Right cardiac atrium (tissue), 5 donors: ENCODE measurements around the gene IFITM5. TPM values are rescaled to one million over a fixed set of nuclear protein-coding genes. Genes with fewer than 3 reads are reported as not detected.
"Not testable (repeated sequence)": the region's sequence is repeated elsewhere in the genome, so short reads cannot be mapped to it uniquely, and the experiment has no call there.

ENCODE experiments used
- ATAC-seq, 2 donors: fragments of 200-7000 bp; cut with Tn5 transposase; one replicate each; pipeline versions ENCODE4 v1.8.0 to v1.9.1; 2020; ENCODE audit warnings: moderate library complexity in 2 of 2, mild to moderate bottlenecking in 1 of 2
- DNase-seq, 3 donors: peaks; one replicate each; pipeline ENCODE4 v3.0.0-alpha.2; 2020
- H3K27ac ChIP-seq: one replicate; pipeline ENCODE4 v1.5.1; 2013; ENCODE audit warnings: mild to moderate bottlenecking, low read length, control low read depth, moderate library complexity
- H3K27me3 ChIP-seq: one replicate; pipeline ENCODE4 v1.6.1; 2013; ENCODE audit not compliant: control insufficient read depth, insufficient read depth
- H3K4me1 ChIP-seq: one replicate; pipeline ENCODE4 v1.6.1; 2013; ENCODE audit warnings: low read length; ENCODE audit not compliant: control insufficient read depth, insufficient read depth
- H3K4me3 ChIP-seq: one replicate; pipeline ENCODE4 v1.5.1; 2013; ENCODE audit warnings: low read length, control low read depth
- H3K9me3 ChIP-seq: one replicate; pipeline ENCODE4 v1.6.1; 2013; ENCODE audit warnings: low read length; ENCODE audit not compliant: control insufficient read depth
- WGBS: extraction: QIAGEN DNeasy Blood & Tissue Kit; methylation state at CpG from one replicate; pipeline ENCODE4 v1.1.7; 2013; 5-methylcytosine and 5-hydroxymethylcytosine counted together
- intact Hi-C, 4 donors: fragments of 100-400 bp; cut with DNase I; formaldehyde crosslinking; loops; one replicate each; pipeline versions ENCODE4 v1.11.0 to v1.14.0; 2022 to 2023
- polyA plus RNA-seq: library from polyadenylated mRNA; stranded (reverse); fragments of 200-250 nt; gene quantifications from one replicate; pipeline ENCODE4 v1.2.3, GENCODE V29; 2013
- total RNA-seq, 4 donors: library from RNA; stranded (reverse); fragmentation: NEBNext Ultra II Directional; extraction: Animal tissue kit (Norgen Biotek cat#: 25700); gene quantifications; one replicate each; pipeline ENCODE4 v1.2.1, GENCODE V29; 2021
- donor health status: healthy with polysubstance abuse.
- donor health status: DM: no; HTN: yes; CAD: no.
- donor health status: DM: no; HTN: no; CAD: no.
- donor health status: DM: no; HTN: yes; CAD: no; lungs with severe emphysema.
- donor health status: DM: yes; HTN: yes; CAD: no.

The IFITM5 gene
- total and polyA plus RNA-seq, 5 donors, result not detected

- ATAC-seq (no peak), DNase-seq (peak; percentile 14 to 57 (median 53))
- Histone ChIP-seq H3K9me3 (no peaks in the 10 kb centered on the region), H3K4me1 (no peaks in the 10 kb centered on the region), H3K27me3 (no peaks in the 10 kb centered on the region), H3K27ac (no peak overlapping the region), H3K4me3 (no peak overlapping the region)
- WGBS, result 88% methylated on average over 44 of the region's 44 CpGs
- intact Hi-C loops, result no loop called here
Observed at GRCh38 chr11:291281-292210, 7.8 kb downstream of the IFITM5 start.

GRCh38 chr11:290621-291231 lies 8.6 kb downstream of the IFITM5 start:
- H3K4me1 ChIP-seq, result no peaks in the 10 kb centered on the region
- H3K27ac ChIP-seq, result no peak overlapping the region
- ATAC-seq (no peak), DNase-seq (peak; percentile 15 to 57 (median 42))
- WGBS, result 94% methylated on average over 13 of the region's 13 CpGs
- no peak overlapping the region for H3K4me3 ChIP-seq
- H3K9me3 ChIP-seq, result no peaks in the 10 kb centered on the region
- intact Hi-C loops, result no loop called here
- no peaks in the 10 kb centered on the region for H3K27me3 ChIP-seq

DNA sequence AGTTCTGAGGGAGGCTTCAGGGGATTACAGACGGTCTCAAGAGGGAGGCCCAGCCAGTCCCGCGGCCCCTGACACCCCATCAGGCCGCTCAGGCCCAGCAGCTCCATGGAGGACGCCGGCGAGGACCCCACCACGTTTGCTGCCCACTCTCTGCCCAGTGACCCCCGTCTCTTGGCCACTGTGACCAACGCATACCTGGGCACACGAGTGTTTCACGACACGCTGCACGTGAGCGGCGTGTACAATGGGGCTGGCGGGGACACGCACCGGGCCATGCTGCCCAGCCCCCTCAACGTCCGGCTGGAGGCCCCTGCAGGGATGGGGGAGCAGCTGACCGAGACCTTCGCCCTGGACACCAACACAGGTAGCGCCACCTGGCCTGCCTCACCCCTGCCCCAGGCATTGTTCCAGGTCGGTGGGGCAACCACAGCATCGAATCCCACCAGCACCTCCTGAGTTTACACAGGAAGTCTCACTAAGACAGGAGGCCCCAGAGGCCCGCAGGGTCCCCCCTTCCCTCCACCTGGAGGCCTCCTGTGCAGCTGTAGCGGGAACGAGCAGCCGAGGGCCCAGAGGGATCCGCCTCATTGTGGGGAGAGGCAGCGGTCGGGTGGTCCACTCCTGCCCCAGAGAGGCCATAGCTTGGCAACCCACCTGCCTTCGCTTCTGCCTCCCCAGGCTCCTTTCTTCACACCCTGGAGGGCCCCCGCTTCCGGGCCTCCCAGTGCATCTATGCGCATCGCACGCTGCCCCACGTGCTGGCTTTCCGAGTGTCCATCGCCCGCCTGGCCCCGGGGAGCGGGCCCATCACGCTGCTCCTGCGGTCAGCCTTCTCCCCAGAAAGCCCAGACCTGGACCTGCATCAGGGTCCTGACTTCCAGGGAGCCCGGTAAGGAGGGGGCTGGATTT lies 9.4 kb downstream of the IFITM5 start:
- Histone ChIP-seq H3K27me3 (no peaks in the 10 kb centered on the region), H3K9me3 (no peaks in the 10 kb centered on the region), H3K4me3 (peak overlapping the region; percentile 73), H3K4me1 (no peaks in the 10 kb centered on the region), H3K27ac (no peak overlapping the region)
- ATAC-seq (no peak), DNase-seq (peak in 2 of 3 donors; percentile 58 to 65)
- intact Hi-C loops, result no loop called here
- WGBS, result 88% methylated on average over 48 of the region's 48 CpGs

DNA sequence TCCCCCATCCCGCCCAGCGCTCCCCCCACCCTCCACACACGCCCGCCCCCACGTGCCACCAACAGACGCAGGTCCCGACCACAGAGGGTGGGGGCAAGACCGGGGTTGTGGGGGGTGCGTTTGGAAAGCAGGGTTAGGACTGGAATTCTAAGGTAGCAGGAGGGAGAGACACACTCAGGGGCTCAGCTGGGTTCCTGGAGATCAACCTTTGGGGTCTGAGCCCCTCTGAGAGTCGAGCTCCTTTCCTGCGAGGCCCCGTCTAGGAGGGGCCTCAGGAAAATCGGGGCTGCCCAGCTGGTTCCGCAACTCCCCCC lies 10.0 kb downstream of the IFITM5 start:
- H3K4me1 ChIP-seq, result no peaks in the 10 kb centered on the region
- H3K4me3 ChIP-seq, result peak overlapping the region; percentile 73
- H3K27ac ChIP-seq, result no peak overlapping the region
- WGBS, result 22% methylated on average over 14 of the region's 14 CpGs
- intact Hi-C loops, result no loop called here
- DNase-seq (no peak), ATAC-seq (peak in 1 of 2 donors; percentile 6)
- no peaks in the 10 kb centered on the region for H3K27me3 ChIP-seq
- H3K9me3 ChIP-seq, result no peaks in the 10 kb centered on the region

DNA sequence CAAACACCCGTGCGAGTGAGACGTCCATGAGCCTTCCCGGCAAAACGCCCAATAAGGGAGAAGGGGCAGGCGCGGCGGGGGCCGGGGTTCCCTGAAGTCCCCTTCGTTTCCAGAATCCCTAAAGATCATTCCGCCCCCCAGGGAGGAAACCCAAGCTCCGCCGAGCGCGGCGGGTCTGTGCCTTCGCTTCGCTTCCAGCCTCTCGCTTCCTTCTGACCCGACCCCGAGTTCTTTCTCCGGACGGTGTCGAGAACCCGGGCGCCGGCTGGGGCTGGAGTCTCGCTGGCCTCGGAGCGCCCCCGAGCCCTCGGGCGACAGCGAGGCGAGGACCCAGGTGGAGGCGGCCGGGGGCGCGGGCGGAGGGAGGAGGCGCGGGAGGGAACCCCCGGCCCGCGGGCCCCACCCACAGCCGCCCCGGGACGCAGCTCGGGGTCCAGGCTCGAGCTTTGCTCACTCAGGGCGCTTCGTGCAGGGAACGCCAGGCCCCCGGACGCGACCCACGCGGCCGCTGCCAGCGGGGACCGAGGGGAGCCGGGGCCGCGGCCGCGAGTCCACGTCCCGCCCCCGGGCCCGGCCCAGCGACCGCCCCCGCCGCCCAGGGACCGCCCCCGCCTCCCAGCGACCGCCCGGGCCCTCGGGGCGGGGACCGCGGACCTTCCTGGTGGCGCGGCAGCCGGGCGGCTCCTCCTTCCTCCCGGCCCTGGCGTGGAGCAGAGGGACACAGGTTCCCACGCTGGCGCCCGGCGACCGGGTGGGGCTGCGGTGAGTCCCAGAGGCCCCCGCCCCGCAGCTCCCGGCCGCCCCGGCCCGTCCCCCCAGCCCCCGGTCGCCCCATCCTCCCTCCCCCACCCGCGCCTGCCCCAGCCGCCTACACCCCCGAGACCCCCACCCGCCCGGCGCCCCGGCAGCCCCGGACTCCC lies 10.6 kb downstream of the IFITM5 start, which contains the start of gene PGGHG:
Gene PGGHG (plus strand): TSS at position 649 of the 920 bp plus-strand sequence. CDS start 691 bp downstream, outside the sequence.
- intact Hi-C loops, result no loop called here
- peak; percentile 84 to 90 for ATAC-seq
- DNase-seq, result peak; percentile 87 to 95 (median 94)
- peak within 1 kb of the TSS; percentile 73 for H3K4me3 ChIP-seq
- no peak within 1 kb of the TSS for H3K27ac ChIP-seq
- 1% methylated on average over 111 of the region's 112 CpGs for WGBS
- no peaks in the 10 kb centered on the region for H3K4me1 ChIP-seq
- no peaks in the 10 kb centered on the region for H3K9me3 ChIP-seq
- no peaks in the 10 kb centered on the region for H3K27me3 ChIP-seq

GRCh38 chr11:287821-288477 lies 11.4 kb downstream of the IFITM5 start:
- Histone ChIP-seq H3K9me3 (no peaks in the 10 kb centered on the region), H3K4me1 (no peaks in the 10 kb centered on the region), H3K27me3 (no peaks in the 10 kb centered on the region), H3K27ac (no peak overlapping the region), H3K4me3 (peak overlapping the region; percentile 73)
- DNase-seq, result peak; percentile 15 to 58 (median 55)
- intact Hi-C loops, result no loop called here
- 24% methylated on average over 41 of the region's 41 CpGs for WGBS
- no peak for ATAC-seq

DNA sequence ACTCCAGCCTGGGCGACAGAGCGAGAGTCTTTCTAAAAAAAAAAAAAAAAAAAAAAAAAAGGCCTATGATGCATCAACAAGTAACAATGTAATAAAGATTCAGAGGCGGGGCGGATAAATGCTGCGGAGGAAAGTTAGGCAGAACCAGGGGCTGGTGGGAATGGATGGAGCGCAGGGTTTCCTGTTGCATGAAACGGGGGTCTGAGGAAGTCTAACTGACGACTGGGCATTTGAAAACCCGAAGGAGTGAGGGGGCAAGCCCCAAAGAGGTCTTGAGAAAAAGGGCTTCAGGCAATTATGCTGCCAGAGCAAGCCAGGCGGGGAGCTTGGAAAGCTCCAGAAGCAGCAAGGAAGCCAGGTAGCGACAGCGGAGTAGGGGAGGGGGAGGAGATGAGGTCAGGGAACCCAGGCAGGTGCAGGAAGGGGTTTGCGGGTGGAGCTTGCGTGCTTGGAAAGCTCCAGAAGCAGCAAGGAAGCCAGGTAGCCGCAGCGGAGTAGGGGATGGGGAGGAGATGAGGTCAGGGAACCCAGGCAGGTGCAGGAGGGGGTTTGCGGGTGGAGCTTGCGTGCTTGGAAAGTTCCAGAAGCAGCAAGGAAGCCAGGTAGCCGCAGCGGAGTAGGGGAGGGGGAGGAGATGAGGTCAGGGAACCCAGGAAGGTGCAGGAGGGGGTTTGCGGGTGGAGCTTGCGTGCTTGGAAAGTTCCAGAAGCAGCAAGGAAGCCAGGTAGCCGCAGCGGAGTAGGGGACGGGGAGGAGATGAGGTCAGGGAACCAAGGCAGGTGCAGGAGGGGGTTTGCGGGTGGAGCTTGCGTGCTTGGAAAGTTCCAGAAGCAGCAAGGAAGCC lies 12.1 kb downstream of the IFITM5 start:
- H3K27ac ChIP-seq, ATAC-seq, intact Hi-C loops, H3K4me1 ChIP-seq, H3K27me3 ChIP-seq, H3K4me3 ChIP-seq, H3K9me3 ChIP-seq: not testable (repeated sequence)
- WGBS, result 82% methylated on average over 27 of the region's 27 CpGs
- peak; percentile 16 to 53 (median 46) for DNase-seq

DNA sequence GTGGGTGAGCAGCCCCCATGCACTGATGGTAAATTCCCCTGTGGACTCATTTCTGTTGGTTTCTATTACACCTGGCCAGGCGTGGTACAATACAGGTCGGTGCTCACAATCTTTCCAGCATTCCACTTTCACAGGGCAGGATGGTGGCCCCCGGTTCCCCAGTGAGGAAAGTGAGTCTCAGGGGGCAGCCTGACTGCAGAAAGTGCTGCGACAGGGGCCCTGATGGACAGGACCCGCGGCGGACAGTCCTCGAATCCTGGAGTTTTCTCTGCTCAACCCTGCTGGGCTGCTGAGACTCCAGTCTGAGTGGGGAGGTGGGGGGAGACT lies 13.5 kb downstream of the IFITM5 start:
- intact Hi-C loops, result no loop called here
- ATAC-seq (no peak), DNase-seq (peak in 1 of 3 donors; percentile 25)
- H3K27ac ChIP-seq, result no peak overlapping the region
- no peaks in the 10 kb centered on the region for H3K4me1 ChIP-seq
- H3K4me3 ChIP-seq, result no peak overlapping the region
- H3K9me3 ChIP-seq, result no peaks in the 10 kb centered on the region
- WGBS, result 82% methylated on average over 8 of the region's 8 CpGs
- no peaks in the 10 kb centered on the region for H3K27me3 ChIP-seq
